Neuronal stem cell (in vitro differentiated cells): ENCODE data around the gene CCDC85C.
A peak's percentile ranks its signal among the peaks of the same experiment; 100 is the strongest.

Source experiments
- DNase-seq: peaks from one replicate; pipeline ENCODE4 v3.0.0-alpha.2; 2013; ENCODE audit warnings: low spot score
- H2AFZ ChIP-seq: one replicate; pipeline ENCODE4 v1.6.1; 2013; ENCODE audit warnings: mild to moderate bottlenecking, low read length, inconsistent platforms
- H2AK5ac ChIP-seq: 2 replicates; pipeline ENCODE4 v1.6.1; 2013; ENCODE audit warnings: low read depth, mild to moderate bottlenecking, inconsistent platforms, low read length, moderate library complexity, mixed read lengths
- H2BK120ac ChIP-seq: 2 replicates; pipeline ENCODE4 v1.6.1; 2013; ENCODE audit warnings: low read depth, mild to moderate bottlenecking, inconsistent platforms, low read length, moderate library complexity, mixed read lengths
- H2BK12ac ChIP-seq: one replicate; pipeline ENCODE4 v1.6.1; 2013; ENCODE audit warnings: low read length, inconsistent platforms
- H2BK15ac ChIP-seq: 2 replicates; pipeline ENCODE4 v1.6.1; 2013; ENCODE audit warnings: mild to moderate bottlenecking, low read length, inconsistent platforms, mixed read lengths
- H2BK5ac ChIP-seq: one replicate; pipeline ENCODE4 v1.6.1; 2013; ENCODE audit warnings: inconsistent platforms, mild to moderate bottlenecking, low read length, moderate library complexity
- H3K14ac ChIP-seq: one replicate; pipeline ENCODE4 v1.6.1; 2013; ENCODE audit warnings: low read length, inconsistent platforms
- H3K18ac ChIP-seq: 2 replicates; pipeline ENCODE4 v1.6.1; 2013; ENCODE audit warnings: low read length, inconsistent platforms
- H3K23ac ChIP-seq: 2 replicates; pipeline ENCODE4 v1.6.1; 2013; ENCODE audit warnings: low read depth, mild to moderate bottlenecking, mixed read lengths, low read length, inconsistent platforms; ENCODE audit not compliant: poor library complexity
- H3K27ac ChIP-seq: replicated peaks from 3 replicates; pipeline ENCODE4 v1.5.1; 2013; ENCODE audit warnings: low read length, inconsistent platforms
- H3K27me3 ChIP-seq, 3 experiments: 2 replicates each; pipeline ENCODE4 v1.6.1; 2013; ENCODE audit warnings: low read length in 3 of 3, mild to moderate bottlenecking in 2 of 3, inconsistent platforms in 1 of 3, low read depth in 1 of 3, mixed read lengths in 1 of 3, moderate library complexity in 1 of 3; ENCODE audit not compliant: control insufficient read depth in 3 of 3, insufficient read depth in 3 of 3
- H3K36me3 ChIP-seq, 2 donors: replicated peaks in 1 of 2; 2 replicates each; pipeline ENCODE4 v1.6.1; 2013; ENCODE audit warnings: low read length in 2 of 2; ENCODE audit not compliant: control insufficient read depth in 2 of 2, insufficient read depth in 2 of 2
- H3K4ac ChIP-seq: 2 replicates; pipeline ENCODE4 v1.6.1; 2013; ENCODE audit warnings: inconsistent platforms, mild to moderate bottlenecking, low read length, moderate library complexity
- H3K4me1 ChIP-seq, 2 donors: 1 replicate in 1 of 2; 2 replicates in 1 of 2; pipeline ENCODE4 v1.6.1; 2013; ENCODE audit warnings: low read length in 2 of 2, low read depth in 1 of 2; ENCODE audit not compliant: control insufficient read depth in 2 of 2, insufficient read depth in 1 of 2
- H3K4me2 ChIP-seq: one replicate; pipeline ENCODE4 v1.6.1; 2013; ENCODE audit warnings: mild to moderate bottlenecking, low read length, inconsistent platforms; ENCODE audit not compliant: insufficient read depth, poor library complexity, severe bottlenecking
- H3K4me3 ChIP-seq, 2 donors: 2 replicates each; pipeline ENCODE4 v1.5.1; 2013; ENCODE audit warnings: low read length in 2 of 2, mild to moderate bottlenecking in 2 of 2, inconsistent platforms in 1 of 2, moderate library complexity in 1 of 2
- H3K79me1 ChIP-seq: one replicate; pipeline ENCODE4 v1.6.1; 2013; ENCODE audit warnings: low read depth, mild to moderate bottlenecking, inconsistent platforms, low read length, moderate library complexity
- H3K9ac ChIP-seq: one replicate; pipeline ENCODE4 v1.6.1; 2013; ENCODE audit warnings: mild to moderate bottlenecking, low read depth, low read length, inconsistent platforms; ENCODE audit not compliant: poor library complexity
- H3K9me3 ChIP-seq, 2 donors: replicated peaks in 1 of 2; 2 replicates each; pipeline versions ENCODE3 to v1.6.1; 2013; ENCODE audit warnings: low read length in 2 of 2, mild to moderate bottlenecking in 2 of 2, inconsistent platforms in 1 of 2, low read depth in 1 of 2, mixed read lengths in 1 of 2, moderate library complexity in 1 of 2; ENCODE audit not compliant: control insufficient read depth in 2 of 2, insufficient read depth in 1 of 2
- H4K8ac ChIP-seq: one replicate; pipeline ENCODE4 v1.6.1; 2013; ENCODE audit warnings: low read depth, mild to moderate bottlenecking, inconsistent platforms, low read length, moderate library complexity
- H4K91ac ChIP-seq: one replicate; pipeline ENCODE4 v1.6.1; 2013; ENCODE audit warnings: low read length, low read depth, mild to moderate bottlenecking, inconsistent platforms; ENCODE audit not compliant: poor library complexity
- WGBS, 2 donors: extraction: QIAGEN DNeasy Blood & Tissue Kit; methylation state at CpG; one replicate each; pipeline ENCODE4 v1.1.7; 2013; ENCODE audit warnings: missing lambda C conversion rate in 2 of 2, mixed read lengths in 1 of 2; ENCODE audit not compliant: insufficient read length in 2 of 2, insufficient replicate concordance in 1 of 2; ENCODE audit errors: extremely low coverage in 2 of 2; 5-methylcytosine and 5-hydroxymethylcytosine counted together

The CCDC85C gene

DNA sequence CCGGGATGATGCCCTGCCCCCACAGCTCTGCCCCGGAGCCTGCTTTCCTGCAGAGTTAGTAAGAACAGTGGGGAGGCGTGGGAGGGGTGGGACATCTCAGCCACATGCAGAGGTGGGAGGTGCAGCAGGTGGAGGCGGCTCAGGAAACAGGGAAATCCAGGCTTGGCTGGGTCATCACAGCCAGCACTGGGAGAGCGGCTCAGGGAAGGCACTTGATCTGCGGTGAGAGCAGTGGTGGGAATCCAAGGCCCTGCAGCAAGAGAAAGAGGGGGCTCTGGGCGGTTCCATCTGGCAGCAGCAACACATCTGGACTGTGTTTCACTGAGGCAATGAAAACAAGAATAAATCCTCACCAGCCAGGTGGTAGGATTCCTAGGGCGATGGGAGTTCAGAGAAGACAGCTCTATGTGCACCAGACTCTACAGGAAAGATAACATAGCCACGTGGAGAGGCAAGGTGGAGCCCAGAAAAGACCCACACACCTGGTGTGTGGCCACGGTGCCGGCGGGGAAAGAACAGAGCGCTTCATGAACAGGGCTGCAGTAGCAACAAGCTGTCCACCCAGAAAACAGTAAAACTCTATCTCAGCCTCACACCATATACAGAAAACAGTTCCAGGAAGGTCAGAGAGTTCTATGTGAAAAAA, 57.6 kb downstream of the CCDC85C start:
- Histone ChIP-seq H2BK5ac (no peak overlapping the region), H3K23ac (no peak overlapping the region), H3K36me3 (peaks cover 0 to 1% of the 10 kb centered on the region in 2 donors), H3K27ac (peak overlapping the region; percentile 3), H3K27me3 (no peaks in the 10 kb centered on the region), H2BK15ac (no peak overlapping the region), H2AK5ac (no peak overlapping the region), H3K18ac (peak overlapping the region; percentile 15), H3K4me3 (no peak overlapping the region), H3K79me1 (peaks cover 12% of the 10 kb centered on the region), H3K4me2 (no peak overlapping the region), H2AFZ (no peak overlapping the region), H4K8ac (no peak overlapping the region), H3K4ac (no peak overlapping the region), H2BK120ac (no peak overlapping the region), H4K91ac (no peak overlapping the region), H2BK12ac (no peak overlapping the region), H3K9ac (no peak overlapping the region), H3K4me1 (peaks cover 36 to 43% of the 10 kb centered on the region in 2 donors), H3K9me3 (no peaks in the 10 kb centered on the region), H3K14ac (no peak overlapping the region)
- no peak for DNase-seq
- no CpG with 5 or more reads among the region's 13 CpGs for WGBS, 2 donors

DNA sequence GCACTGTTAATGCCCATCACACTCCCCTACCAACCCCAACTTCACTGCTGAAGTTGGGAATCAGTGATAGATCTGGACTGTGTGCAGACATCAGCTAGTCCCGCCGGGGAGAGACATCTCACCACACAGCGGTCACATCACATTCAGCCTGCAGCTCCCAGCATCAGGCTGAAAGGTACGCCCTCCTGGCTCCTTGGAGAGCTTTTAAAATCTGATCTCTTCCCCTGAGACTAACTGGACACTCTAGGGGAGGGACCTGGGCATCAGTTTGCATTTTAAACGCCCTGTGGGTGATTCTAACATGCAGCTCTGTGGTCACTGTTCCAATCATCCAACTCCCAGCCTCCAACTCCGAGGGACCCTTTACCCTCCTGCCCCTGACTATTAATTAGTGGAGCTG, 58.4 kb downstream of the CCDC85C start:
- H3K4ac ChIP-seq: no peak overlapping the region
- H3K4me2 ChIP-seq: no peak overlapping the region
- H3K14ac ChIP-seq: no peak overlapping the region
- H2BK5ac ChIP-seq: no peak overlapping the region
- H3K36me3 ChIP-seq: no peaks in the 10 kb centered on the region
- H4K91ac ChIP-seq: no peak overlapping the region
- no peak overlapping the region for H3K23ac ChIP-seq
- no peak for DNase-seq
- H3K79me1 ChIP-seq: peaks cover 13% of the 10 kb centered on the region
- H2BK15ac ChIP-seq: no peak overlapping the region
- no peaks in the 10 kb centered on the region for H3K9me3 ChIP-seq
- H2AK5ac ChIP-seq: no peak overlapping the region
- H2BK120ac ChIP-seq: no peak overlapping the region
- H3K18ac ChIP-seq: peak overlapping the region; percentile 1
- H3K27ac ChIP-seq: no peak overlapping the region
- no peak overlapping the region for H3K9ac ChIP-seq
- WGBS, 2 donors: no CpG with 5 or more reads among the region's 6 CpGs
- no peaks in the 10 kb centered on the region for H3K27me3 ChIP-seq
- H3K4me1 ChIP-seq: peaks cover 37% of the 10 kb centered on the region in 2 donors
- H3K4me3 ChIP-seq: no peak overlapping the region
- no peak overlapping the region for H2BK12ac ChIP-seq
- H2AFZ ChIP-seq: no peak overlapping the region
- H4K8ac ChIP-seq: no peak overlapping the region

DNA sequence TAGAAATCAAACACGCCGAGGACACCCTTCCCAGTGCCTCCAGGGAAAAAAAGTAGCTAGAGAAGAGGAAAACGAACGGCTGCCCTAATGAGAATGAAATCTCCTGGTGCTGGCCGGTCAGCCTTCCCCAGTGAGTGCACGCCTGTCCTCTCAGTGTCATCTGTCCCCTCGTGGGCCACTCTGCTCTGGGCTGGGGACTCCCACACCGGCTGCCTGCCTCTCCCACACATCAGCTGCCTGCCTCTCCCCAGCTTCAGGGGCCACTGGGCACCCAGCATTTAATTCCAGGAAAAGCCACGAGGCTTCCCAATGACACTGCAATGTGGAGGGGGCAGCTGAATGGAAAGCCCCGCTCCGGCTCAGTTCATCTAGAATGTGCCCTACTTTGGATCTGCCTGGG, 59.0 kb downstream of the CCDC85C start:
- Histone ChIP-seq H3K18ac (no peak overlapping the region), H3K4me1 (peaks cover 36 to 42% of the 10 kb centered on the region in 2 donors)
- no CpG with 5 or more reads among the region's 11 CpGs for WGBS, 2 donors

DNA sequence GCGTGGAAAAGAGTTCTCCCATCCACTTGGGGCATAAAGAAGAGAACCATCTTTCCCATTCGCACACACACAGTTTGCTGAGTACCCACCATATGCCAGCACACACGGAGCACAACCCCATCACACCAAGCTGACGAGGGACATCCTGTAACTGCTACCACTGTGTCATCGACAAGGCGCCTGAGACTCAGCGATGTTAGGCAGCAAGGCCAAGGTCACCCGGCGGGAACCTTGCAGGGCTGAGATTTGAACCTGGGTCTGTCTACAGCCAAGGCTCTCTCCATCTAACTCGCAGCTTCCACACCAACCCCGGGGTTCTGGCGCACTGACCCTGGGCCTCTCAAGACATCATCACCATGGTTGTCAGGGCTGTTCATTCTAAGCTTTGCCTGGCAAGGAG, 60.0 kb downstream of the CCDC85C start:
- Histone ChIP-seq H3K23ac (no peak overlapping the region), H3K4me1 (peaks cover 27 to 36% of the 10 kb centered on the region in 2 donors), H4K8ac (no peak overlapping the region), H3K4ac (no peak overlapping the region), H2BK12ac (no peak overlapping the region), H3K4me3 (peak overlapping the region in 1 of 2 donors; percentile 22), H2AFZ (no peak overlapping the region), H2BK15ac (peak overlapping the region; percentile 20), H3K4me2 (no peak overlapping the region), H2BK5ac (no peak overlapping the region), H3K18ac (peak overlapping the region; percentile 42), H2AK5ac (peak overlapping the region; percentile 1), H3K9me3 (no peaks in the 10 kb centered on the region), H3K27me3 (no peaks in the 10 kb centered on the region), H3K27ac (no peak overlapping the region), H3K9ac (peak overlapping the region; percentile 1), H3K14ac (no peak overlapping the region), H3K79me1 (peaks cover 13% of the 10 kb centered on the region), H3K36me3 (no peaks in the 10 kb centered on the region), H2BK120ac (no peak overlapping the region), H4K91ac (no peak overlapping the region)
- no CpG with 5 or more reads among the region's 12 CpGs for WGBS, 2 donors
- DNase-seq: no peak

More for the DNA sequence above, 59.0 kb downstream of the CCDC85C start:
- Histone ChIP-seq H3K14ac (no peak overlapping the region), H3K9ac (no peak overlapping the region), H3K27me3 (no peaks in the 10 kb centered on the region), H2BK15ac (peak overlapping the region; percentile 7), H3K79me1 (peaks cover 13% of the 10 kb centered on the region), H3K27ac (no peak overlapping the region), H4K8ac (no peak overlapping the region), H2AFZ (no peak overlapping the region), H2AK5ac (peak overlapping the region; percentile 7), H2BK12ac (no peak overlapping the region), H2BK120ac (no peak overlapping the region), H3K4ac (no peak overlapping the region), H3K4me3 (no peak overlapping the region), H4K91ac (no peak overlapping the region), H3K23ac (no peak overlapping the region), H3K4me2 (no peak overlapping the region), H3K36me3 (no peaks in the 10 kb centered on the region), H2BK5ac (no peak overlapping the region), H3K9me3 (no peaks in the 10 kb centered on the region)
- no peak for DNase-seq
